ENCODE measurements around the gene MPZL1.

DNA sequence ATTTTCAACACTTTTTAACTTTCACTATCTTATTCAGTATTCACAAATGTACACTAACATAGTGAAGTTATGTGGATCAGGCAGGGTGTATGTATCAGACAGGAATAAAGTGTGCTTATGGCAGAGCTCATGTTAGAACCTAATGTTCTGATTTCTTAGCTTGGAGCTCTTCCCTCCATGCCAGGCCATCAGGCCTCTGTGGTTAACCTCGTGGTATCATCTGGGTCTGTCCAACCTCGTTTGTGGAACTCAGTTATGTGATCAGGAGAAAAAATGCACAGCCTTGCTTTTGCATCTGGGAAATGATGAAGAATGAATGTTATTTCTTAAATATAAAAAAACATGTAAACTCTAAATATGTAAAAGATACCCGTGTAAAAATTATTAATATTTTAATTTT is 86.9 kb downstream of the MPZL1 start:
- TF ChIP-seq, protein P1, sequence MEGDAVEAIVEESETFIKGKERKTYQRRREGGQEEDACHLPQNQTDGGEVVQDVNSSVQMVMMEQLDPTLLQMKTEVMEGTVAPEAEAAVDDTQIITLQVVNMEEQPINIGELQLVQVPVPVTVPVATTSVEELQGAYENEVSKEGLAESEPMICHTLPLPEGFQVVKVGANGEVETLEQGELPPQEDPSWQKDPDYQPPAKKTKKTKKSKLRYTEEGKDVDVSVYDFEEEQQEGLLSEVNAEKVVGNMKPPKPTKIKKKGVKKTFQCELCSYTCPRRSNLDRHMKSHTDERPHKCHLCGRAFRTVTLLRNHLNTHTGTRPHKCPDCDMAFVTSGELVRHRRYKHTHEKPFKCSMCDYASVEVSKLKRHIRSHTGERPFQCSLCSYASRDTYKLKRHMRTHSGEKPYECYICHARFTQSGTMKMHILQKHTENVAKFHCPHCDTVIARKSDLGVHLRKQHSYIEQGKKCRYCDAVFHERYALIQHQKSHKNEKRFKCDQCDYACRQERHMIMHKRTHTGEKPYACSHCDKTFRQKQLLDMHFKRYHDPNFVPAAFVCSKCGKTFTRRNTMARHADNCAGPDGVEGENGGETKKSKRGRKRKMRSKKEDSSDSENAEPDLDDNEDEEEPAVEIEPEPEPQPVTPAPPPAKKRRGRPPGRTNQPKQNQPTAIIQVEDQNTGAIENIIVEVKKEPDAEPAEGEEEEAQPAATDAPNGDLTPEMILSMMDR (IDR thresholded peaks at IDR 0.05), result no peak
- TF ChIP-seq, protein P2, sequence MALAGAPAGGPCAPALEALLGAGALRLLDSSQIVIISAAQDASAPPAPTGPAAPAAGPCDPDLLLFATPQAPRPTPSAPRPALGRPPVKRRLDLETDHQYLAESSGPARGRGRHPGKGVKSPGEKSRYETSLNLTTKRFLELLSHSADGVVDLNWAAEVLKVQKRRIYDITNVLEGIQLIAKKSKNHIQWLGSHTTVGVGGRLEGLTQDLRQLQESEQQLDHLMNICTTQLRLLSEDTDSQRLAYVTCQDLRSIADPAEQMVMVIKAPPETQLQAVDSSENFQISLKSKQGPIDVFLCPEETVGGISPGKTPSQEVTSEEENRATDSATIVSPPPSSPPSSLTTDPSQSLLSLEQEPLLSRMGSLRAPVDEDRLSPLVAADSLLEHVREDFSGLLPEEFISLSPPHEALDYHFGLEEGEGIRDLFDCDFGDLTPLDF (CRISPR knock-in tag; IDR thresholded peaks at IDR 0.05), result no peak
- TF ChIP-seq ESRRA (CRISPR knock-in tag; IDR thresholded peaks at IDR 0.05; ENCODE audit: borderline replicate concordance) (no peak), TEAD4 (CRISPR knock-in tag; IDR thresholded peaks at IDR 0.05) (no peak), ZBTB21 (CRISPR knock-in tag; IDR thresholded peaks at IDR 0.05; ENCODE audit: borderline replicate concordance) (no peak)
- TF ChIP-seq, protein P3, sequence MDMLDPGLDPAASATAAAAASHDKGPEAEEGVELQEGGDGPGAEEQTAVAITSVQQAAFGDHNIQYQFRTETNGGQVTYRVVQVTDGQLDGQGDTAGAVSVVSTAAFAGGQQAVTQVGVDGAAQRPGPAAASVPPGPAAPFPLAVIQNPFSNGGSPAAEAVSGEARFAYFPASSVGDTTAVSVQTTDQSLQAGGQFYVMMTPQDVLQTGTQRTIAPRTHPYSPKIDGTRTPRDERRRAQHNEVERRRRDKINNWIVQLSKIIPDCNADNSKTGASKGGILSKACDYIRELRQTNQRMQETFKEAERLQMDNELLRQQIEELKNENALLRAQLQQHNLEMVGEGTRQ (CRISPR knock-in tag; IDR thresholded peaks at IDR 0.05), result no peak

Data from WTC11 (cell line).